ENCODE results near the gene DISC1. TPM values are rescaled to one million over a fixed set of nuclear protein-coding genes. Genes with fewer than 3 reads are reported as not detected.

The DISC1 gene
- total RNA-seq, 2 donors from 2014 or later, result 2.3 to 7.0 TPM

GRCh38 chr1:231827337-231828105, 200.9 kb downstream of the DISC1 start:
- TF ChIP-seq CTCF (IDR thresholded peaks at IDR 0.05) (no peak), POLR2A (IDR thresholded peaks at IDR 0.05) (no peak)
- no peak for ATAC-seq
- Histone ChIP-seq H3K9me3 (no peaks in the 10 kb centered on the region), H3K27me3 (no peaks in the 10 kb centered on the region), H3K36me3 (replicated peaks in 1 of 2; ENCODE audit: insufficient read depth in 1 of 2, low read depth in 2 of 2) (no peaks in the 10 kb centered on the region), H3K4me3 (no peak overlapping the region), H3K27ac (no peak overlapping the region), H3K4me1 (peaks cover 3% of the 10 kb centered on the region)
- DNase-seq, result no peak
- intact Hi-C loops (cut with DNase I), result no loop called here
- 33 to 55% methylated on average over 2 of the region's 2 CpGs for WGBS, 2 donors

DNA sequence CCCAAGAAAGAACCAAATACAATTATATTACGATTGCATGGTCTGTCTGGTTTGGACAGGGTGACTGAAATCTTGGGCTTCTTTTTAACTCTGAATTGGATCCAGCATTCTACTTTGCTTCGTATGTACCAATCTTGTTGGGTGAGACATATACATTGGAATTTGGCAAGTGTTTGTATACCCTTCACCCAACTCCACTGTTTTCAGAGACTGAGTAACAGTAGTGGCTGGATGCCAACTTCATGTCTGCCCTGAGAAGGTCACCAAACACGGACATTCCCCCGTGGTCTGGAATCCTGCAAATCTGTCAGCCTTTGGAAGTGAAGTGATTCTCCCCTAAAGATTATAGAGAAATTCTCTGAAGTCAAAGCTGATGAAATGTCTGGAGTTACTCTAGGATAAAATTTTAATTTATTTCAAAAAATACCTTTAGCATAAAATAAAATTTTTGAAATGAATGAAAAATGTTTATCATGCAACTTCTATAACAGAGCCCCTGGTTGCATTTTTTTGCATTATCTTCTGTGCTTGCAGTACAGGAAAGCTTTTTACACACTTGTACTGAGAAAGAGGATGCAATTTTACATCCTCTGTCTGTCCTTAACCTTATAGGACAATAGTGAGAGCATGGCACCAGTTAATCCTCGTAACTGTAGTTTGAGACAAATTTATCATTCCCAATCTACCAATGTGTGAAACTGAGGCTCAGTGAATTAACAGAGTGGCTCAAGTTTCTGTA, 201.8 kb downstream of the DISC1 start:
- DNase-seq, result peak; percentile 16 to 50 (median 39)
- no peaks in the 10 kb centered on the region for H3K9me3 ChIP-seq
- H3K4me3 ChIP-seq, result no peak overlapping the region
- H3K27ac ChIP-seq, result no peak overlapping the region
- no peak for TF ChIP-seq POLR2A (IDR thresholded peaks at IDR 0.05)
- TF ChIP-seq CTCF (IDR thresholded peaks at IDR 0.05), result no peak
- no peaks in the 10 kb centered on the region for H3K27me3 ChIP-seq
- ATAC-seq, result peak; percentile 42
- H3K4me1 ChIP-seq, result peaks cover 3% of the 10 kb centered on the region
- no peaks in the 10 kb centered on the region for H3K36me3 ChIP-seq (replicated peaks in 1 of 2; ENCODE audit: insufficient read depth in 1 of 2, low read depth in 2 of 2)
- intact Hi-C loops (cut with DNase I), result no loop called here
- WGBS, 2 donors, result 37 to 38% methylated on average over 5 of the region's 5 CpGs

DNA sequence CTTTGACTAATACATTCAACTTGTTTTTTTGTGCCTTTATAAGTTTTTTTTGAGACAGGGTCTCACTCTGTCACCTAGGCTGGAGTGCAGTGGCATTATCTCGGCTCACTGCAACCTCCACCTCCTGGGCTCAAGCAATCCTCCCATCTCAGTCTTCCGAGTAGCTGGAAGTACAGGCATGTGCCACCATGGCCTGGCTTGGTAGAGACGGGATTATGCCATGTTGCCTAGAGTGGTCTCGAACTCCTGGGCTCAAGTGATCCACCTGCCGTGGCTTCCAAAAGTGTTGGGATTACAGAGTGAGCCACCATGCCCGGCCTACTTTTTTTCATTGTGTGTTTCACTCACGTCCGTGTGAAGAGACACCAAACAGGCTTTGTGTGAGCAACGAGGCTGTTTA, 202.7 kb downstream of the DISC1 start:
- TF ChIP-seq POLR2A (IDR thresholded peaks at IDR 0.05) (no peak), CTCF (IDR thresholded peaks at IDR 0.05) (no peak)
- DNase-seq, result no peak
- Histone ChIP-seq H3K4me3 (no peak overlapping the region), H3K27me3 (no peaks in the 10 kb centered on the region), H3K36me3 (replicated peaks in 1 of 2; ENCODE audit: insufficient read depth in 1 of 2, low read depth in 2 of 2) (no peaks in the 10 kb centered on the region), H3K4me1 (peaks cover 3% of the 10 kb centered on the region), H3K9me3 (no peaks in the 10 kb centered on the region), H3K27ac (no peak overlapping the region)
- intact Hi-C loops (cut with DNase I), result no loop called here
- 80 to 83% methylated on average over 9 of the region's 9 CpGs for WGBS, 2 donors
- ATAC-seq, result no peak

DNA sequence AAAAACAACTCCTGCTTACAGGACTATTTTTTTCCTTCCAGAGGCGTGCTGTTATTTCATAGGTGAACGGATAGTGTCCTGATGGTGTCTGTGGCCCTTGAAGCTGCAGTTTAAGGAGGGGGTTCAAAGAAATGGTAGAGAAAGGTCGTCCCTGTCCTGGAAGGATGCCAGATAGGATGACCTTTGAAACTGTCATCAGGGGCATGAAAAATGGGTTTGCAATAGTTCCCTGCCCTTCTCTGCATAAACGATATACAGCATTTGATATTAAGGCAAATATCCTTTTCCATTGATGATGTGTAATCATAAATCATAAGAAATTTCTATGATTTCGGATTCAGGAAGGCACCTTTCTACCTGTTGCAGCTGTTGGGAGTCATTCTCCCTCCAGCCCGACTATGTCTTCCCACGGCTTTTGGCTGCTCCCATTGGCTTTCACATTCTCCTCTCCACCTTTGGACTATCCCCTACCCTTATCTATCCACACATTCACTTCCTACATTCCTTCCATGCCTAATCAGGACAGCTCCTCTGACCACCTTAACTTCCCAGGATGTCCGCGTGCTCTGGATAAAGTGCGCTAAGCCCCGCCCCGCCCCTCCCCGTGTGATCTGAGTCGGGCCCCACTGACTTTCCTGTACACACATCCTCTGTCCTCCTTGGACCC, 209.8 kb downstream of the DISC1 start:
- peaks cover 4% of the 10 kb centered on the region for H3K4me1 ChIP-seq
- H3K27ac ChIP-seq, result no peak overlapping the region
- no peaks in the 10 kb centered on the region for H3K9me3 ChIP-seq
- no peak overlapping the region for H3K4me3 ChIP-seq
- intact Hi-C loops (cut with DNase I), result no loop called here
- WGBS, 2 donors, result 56 to 68% methylated on average over 14 of the region's 14 CpGs
- TF ChIP-seq CTCF (IDR thresholded peaks at IDR 0.05) (no peak), POLR2A (IDR thresholded peaks at IDR 0.05) (no peak)
- H3K36me3 ChIP-seq (replicated peaks in 1 of 2; ENCODE audit: insufficient read depth in 1 of 2, low read depth in 2 of 2), result no peaks in the 10 kb centered on the region
- no peak for ATAC-seq
- no peak for DNase-seq
- no peaks in the 10 kb centered on the region for H3K27me3 ChIP-seq
